ENCODE data around the gene MTHFSD.

- TF ChIP-seq MAFK (IDR thresholded peaks at IDR 0.05; ENCODE audit: low read depth, low read length) (no peak), POLR2A (IDR thresholded peaks at IDR 0.05; ENCODE audit: control extremely low read depth in 1 of 2, low read depth in 2 of 2, low read length in 2 of 2) (no peak)
Observed at GRCh38 chr16:86504315-86505184, 50.5 kb downstream of the MTHFSD start.

Measured in H1 (cell line).